Measurements from ENCODE around the gene C15orf39.
"Not testable (repeated sequence)": the region's sequence is repeated elsewhere in the genome, so short reads cannot be mapped to it uniquely, and the experiment has no call there.

DNA sequence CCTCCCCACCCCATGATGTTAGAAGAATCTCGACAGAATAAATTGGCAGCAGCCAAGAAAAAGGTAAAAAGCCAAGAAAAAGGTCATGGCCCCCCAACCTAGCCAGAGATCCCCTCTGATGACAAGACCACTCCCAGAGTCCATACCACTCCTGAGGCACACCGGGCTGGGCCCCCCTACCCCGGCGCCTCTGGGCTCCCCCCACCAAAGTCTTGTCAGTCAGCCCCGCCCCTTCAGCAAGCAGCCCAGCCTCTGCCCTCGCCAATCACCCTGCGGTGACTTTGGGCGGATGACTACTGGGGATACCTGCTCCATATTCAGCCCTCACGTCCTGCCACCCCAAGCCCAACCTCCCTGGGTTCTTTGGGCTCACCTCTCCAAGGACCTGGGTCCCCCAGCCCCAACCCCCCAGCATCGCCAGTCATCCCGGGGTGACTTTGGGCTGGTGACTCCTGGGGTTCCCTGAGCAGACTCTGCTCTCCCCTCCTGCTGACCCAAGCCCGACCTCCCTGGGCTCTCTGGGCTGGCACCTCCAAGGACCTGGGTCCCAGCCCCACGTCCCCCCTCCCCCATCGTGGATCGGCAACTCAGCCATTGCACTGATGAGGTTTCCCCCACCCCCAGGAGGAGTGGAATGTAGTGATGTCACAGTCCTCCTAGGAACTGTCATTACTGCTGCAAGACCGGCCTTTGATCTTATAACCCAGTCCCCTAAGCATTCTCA, 57.1 kb downstream of the C15orf39 start:
- TF ChIP-seq POLR2A (IDR thresholded peaks at IDR 0.05): not testable (repeated sequence)
- TF ChIP-seq, protein P1, sequence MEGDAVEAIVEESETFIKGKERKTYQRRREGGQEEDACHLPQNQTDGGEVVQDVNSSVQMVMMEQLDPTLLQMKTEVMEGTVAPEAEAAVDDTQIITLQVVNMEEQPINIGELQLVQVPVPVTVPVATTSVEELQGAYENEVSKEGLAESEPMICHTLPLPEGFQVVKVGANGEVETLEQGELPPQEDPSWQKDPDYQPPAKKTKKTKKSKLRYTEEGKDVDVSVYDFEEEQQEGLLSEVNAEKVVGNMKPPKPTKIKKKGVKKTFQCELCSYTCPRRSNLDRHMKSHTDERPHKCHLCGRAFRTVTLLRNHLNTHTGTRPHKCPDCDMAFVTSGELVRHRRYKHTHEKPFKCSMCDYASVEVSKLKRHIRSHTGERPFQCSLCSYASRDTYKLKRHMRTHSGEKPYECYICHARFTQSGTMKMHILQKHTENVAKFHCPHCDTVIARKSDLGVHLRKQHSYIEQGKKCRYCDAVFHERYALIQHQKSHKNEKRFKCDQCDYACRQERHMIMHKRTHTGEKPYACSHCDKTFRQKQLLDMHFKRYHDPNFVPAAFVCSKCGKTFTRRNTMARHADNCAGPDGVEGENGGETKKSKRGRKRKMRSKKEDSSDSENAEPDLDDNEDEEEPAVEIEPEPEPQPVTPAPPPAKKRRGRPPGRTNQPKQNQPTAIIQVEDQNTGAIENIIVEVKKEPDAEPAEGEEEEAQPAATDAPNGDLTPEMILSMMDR (IDR thresholded peaks at IDR 0.05): not testable (repeated sequence)
